IPS-18a (cell line): ENCODE data around the gene HPS1.
A peak's percentile ranks its signal among the peaks of the same experiment; 100 is the strongest.

ENCODE experiments used
- H3K27ac ChIP-seq: one replicate; pipeline ENCODE4 v1.5.1; 2013; ENCODE audit warnings: low read length
- H3K27me3 ChIP-seq: one replicate; pipeline ENCODE4 v1.6.1; 2013; ENCODE audit warnings: mild to moderate bottlenecking, low read length; ENCODE audit not compliant: control insufficient read depth, insufficient read depth
- H3K36me3 ChIP-seq: one replicate; pipeline ENCODE4 v1.6.1; 2013; ENCODE audit warnings: low read depth, low read length; ENCODE audit not compliant: control insufficient read depth
- H3K4me1 ChIP-seq: one replicate; pipeline ENCODE4 v1.6.1; 2013; ENCODE audit warnings: low read depth, low read length; ENCODE audit not compliant: control insufficient read depth
- H3K4me3 ChIP-seq: one replicate; pipeline ENCODE4 v1.5.1; 2013; ENCODE audit warnings: low read length
- H3K9ac ChIP-seq: one replicate; pipeline ENCODE4 v1.6.1; 2013; ENCODE audit warnings: mild to moderate bottlenecking, low read length, moderate library complexity
- H3K9me3 ChIP-seq: one replicate; pipeline ENCODE4 v1.6.1; 2013; ENCODE audit warnings: low read depth, low read length; ENCODE audit not compliant: control insufficient read depth

HPS1 gene

DNA sequence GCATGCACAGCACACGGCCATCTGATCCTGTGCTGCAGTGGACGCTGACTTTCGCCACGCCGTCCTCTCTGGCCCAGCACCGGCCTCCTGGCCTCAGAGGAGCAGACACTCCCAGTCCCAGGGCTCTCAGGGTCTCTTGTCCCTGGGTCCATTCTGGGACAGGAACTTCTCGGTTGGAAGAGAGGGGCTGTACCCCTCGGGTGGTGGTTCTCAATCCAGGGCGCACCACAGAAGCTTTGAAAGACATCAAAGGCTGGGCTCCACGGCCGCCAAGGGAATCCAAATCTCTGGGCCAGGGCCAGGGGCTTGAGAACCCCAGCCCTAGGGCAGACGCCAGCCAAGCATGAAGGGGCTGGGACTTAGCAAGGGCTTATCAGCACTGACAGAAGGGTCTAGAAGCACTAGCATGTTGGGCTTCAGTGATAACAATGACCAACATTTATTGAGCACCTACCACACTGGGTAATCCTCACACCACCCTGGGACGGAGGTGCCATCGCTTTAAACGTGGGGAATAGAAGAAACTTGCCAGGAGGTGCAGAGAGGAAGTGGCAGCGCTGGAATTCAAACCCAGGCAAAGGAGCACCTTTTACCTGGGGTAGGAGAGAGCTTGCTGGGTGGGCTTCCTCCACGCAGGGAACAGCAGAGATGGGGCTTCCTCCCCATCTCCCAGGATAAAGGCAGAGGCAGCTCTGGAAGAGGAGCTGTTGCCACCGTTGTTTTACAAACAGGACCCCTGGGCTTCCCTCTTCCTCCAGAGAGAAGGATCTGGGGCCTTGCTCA, 29.9 kb downstream of the HPS1 start:
- H3K4me3 ChIP-seq: no peak overlapping the region
- peaks cover 9% of the 10 kb centered on the region for H3K36me3 ChIP-seq
- no peaks in the 10 kb centered on the region for H3K9me3 ChIP-seq
- H3K27ac ChIP-seq: no peak overlapping the region
- H3K4me1 ChIP-seq: peaks cover 11% of the 10 kb centered on the region
- H3K27me3 ChIP-seq: no peaks in the 10 kb centered on the region
- no peak overlapping the region for H3K9ac ChIP-seq

DNA sequence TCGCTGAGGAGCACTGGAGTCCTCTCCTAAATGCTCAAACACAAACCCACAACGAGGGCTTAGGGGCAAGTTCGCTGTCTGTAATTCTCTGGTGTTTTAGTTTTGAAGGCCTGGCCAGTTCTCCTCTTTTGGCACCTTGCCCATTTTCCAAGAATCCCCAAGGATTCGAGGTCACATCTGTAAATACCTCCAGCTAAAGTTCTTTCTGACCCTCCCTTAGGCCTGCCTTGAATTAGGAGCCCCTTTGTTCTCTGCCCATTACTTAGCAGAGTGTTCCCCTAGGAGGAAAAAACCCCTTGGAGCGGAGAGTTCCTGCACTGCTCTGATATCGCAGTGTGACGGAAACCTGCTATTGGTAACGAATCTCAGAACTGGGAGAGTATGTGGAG, 31.0 kb downstream of the HPS1 start:
- Histone ChIP-seq H3K4me3 (no peak overlapping the region), H3K36me3 (peaks cover 9% of the 10 kb centered on the region), H3K4me1 (peaks cover 11% of the 10 kb centered on the region), H3K27ac (no peak overlapping the region), H3K27me3 (no peaks in the 10 kb centered on the region), H3K9me3 (no peaks in the 10 kb centered on the region), H3K9ac (no peak overlapping the region)

DNA sequence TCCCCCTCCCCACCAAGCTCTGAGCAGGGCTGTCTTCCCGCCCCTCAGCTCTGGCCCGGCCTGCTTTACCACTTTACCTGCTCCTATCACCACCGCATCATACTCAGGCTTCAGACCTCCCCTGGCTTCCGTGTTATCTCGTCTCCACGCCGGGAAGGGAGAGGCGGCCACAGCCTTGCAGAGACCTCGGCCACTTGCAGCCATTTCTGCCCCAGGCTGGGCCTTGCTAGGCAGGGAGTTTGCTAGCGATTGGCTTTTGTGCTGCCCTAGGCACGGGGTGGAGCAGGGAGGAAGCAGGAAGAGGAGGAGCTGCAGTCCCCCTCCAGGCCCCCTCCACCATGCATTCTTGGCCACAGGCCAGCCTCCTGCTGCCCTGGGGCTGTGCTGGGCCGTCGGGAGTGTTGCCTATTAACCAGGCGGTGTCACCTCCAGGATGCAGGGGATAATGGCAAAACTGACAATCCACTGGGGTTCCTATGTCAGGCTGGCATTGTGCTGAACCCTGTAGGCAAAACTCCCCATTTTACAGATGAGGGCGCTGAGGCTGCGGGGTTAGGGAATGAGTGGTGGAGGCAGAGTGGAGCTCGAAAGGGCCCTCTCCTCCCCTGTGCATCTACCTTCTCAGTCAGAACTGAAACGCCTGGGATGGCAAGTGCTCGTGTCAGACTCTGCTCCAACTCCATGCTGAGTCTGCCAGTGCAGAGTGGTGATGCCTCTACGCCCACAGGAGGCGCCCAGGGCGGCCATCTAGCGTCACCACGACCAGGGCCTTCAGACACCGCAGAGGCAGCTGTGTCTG, 31.6 kb downstream of the HPS1 start, which contains the start of gene PYROXD2:
Gene PYROXD2, minus strand, starts transcription at position 251 of the 799 bp plus-strand sequence. Its CDS starts 47 bp downstream, at position 204.
- Histone ChIP-seq H3K27me3 (no peaks in the 10 kb centered on the region), H3K4me1 (peaks cover 11% of the 10 kb centered on the region), H3K9me3 (no peaks in the 10 kb centered on the region), H3K4me3 (peak within 1 kb of the TSS; percentile 54), H3K36me3 (peaks cover 9% of the 10 kb centered on the region), H3K27ac (no peak within 1 kb of the TSS), H3K9ac (peak within 1 kb of the TSS; percentile 40)

DNA sequence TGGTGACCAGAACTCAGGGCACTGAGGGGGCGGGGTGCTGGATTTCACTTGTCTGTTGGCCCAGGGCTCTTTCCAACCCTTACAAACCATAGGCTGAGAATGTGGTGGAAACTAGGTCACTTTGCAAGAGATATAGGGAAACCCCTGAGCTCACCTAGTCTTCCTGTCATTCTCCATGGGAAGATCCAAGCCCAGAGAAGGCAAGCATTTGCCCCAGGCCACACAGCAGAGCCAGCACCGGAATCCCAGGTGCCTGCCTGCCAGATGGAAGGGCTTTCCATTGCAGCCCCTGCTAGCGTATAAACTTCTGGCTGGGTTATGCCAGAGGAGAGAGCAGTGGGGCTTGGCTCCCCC, 32.2 kb downstream of the HPS1 start:
- Histone ChIP-seq H3K36me3 (peaks cover 7% of the 10 kb centered on the region), H3K9ac (peak overlapping the region; percentile 40)

DNA sequence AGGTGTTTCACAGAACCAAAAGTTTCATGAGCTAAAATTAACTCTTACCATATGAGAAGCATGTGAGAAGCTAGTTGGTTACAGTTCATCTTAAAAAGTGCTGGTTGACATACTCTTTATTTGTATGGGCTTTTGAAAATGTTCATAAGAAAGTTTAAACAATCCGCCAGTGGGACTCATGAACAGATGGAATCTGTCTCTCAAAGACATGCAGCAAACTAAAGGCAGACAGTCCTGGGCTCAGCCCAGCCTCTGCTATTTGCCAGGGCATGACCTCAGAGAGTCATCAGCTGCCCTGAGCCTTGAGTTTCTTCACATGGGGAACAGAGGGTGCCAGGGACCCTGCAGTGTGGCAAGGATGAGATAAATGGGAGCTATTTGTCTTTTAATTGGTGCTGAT, 35.0 kb downstream of the HPS1 start:
- Histone ChIP-seq H3K9me3 (no peaks in the 10 kb centered on the region), H3K4me3 (no peak overlapping the region), H3K27me3 (no peaks in the 10 kb centered on the region), H3K27ac (no peak overlapping the region), H3K4me1 (peaks cover 11% of the 10 kb centered on the region), H3K9ac (no peak overlapping the region), H3K36me3 (no peaks in the 10 kb centered on the region)

More for the DNA sequence above, 32.2 kb downstream of the HPS1 start:
- Histone ChIP-seq H3K27me3 (no peaks in the 10 kb centered on the region), H3K27ac (no peak overlapping the region), H3K4me1 (peaks cover 11% of the 10 kb centered on the region), H3K9me3 (no peaks in the 10 kb centered on the region), H3K4me3 (peak overlapping the region; percentile 54)

DNA sequence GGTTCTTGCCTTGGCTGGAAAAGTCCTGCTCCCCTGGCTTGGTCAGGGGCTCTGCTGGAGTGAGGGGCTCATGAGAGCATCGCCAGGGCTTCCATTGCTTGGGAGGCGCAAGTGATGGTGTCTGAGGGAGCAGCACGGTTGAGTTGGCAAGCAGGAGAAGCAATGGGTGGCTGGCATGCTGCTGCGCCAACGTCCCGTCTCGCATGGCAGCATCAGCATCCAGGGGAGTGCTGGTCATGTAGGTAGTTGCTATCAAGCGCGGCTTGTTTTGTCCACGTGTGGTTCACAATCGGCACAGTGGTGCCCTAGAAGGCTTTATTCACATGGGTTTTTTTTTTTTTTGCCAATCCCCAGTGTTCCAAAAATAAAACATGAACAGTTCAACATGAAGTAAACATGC, 35.6 kb downstream of the HPS1 start:
- Histone ChIP-seq H3K4me3 (no peak overlapping the region), H3K36me3 (no peaks in the 10 kb centered on the region), H3K9ac (no peak overlapping the region), H3K9me3 (no peaks in the 10 kb centered on the region), H3K4me1 (peaks cover 11% of the 10 kb centered on the region), H3K27me3 (no peaks in the 10 kb centered on the region), H3K27ac (no peak overlapping the region)

DNA sequence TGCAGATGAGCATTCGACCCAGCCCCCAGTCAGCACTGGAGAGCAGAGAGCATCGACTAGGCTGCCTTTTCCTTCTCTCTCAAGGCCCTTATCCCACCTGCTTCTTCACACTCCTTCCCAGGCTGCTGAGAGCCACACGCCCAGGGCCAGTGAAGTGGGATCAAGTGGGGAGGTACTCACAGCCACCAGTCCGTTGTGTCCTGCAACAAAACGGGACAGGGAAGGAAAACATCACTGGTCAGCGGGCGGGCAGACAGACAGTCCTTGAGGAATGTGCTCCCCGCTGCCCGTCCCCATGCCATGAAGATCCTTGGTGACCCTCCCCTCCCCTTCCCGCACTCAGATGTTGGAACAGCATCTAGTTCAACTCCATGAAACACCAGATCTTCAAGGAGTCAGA, 36.0 kb downstream of the HPS1 start:
- no peaks in the 10 kb centered on the region for H3K36me3 ChIP-seq
- H3K27ac ChIP-seq: no peak overlapping the region
- peaks cover 11% of the 10 kb centered on the region for H3K4me1 ChIP-seq
- no peak overlapping the region for H3K9ac ChIP-seq
- no peaks in the 10 kb centered on the region for H3K9me3 ChIP-seq
- H3K4me3 ChIP-seq: no peak overlapping the region
- H3K27me3 ChIP-seq: no peaks in the 10 kb centered on the region

DNA sequence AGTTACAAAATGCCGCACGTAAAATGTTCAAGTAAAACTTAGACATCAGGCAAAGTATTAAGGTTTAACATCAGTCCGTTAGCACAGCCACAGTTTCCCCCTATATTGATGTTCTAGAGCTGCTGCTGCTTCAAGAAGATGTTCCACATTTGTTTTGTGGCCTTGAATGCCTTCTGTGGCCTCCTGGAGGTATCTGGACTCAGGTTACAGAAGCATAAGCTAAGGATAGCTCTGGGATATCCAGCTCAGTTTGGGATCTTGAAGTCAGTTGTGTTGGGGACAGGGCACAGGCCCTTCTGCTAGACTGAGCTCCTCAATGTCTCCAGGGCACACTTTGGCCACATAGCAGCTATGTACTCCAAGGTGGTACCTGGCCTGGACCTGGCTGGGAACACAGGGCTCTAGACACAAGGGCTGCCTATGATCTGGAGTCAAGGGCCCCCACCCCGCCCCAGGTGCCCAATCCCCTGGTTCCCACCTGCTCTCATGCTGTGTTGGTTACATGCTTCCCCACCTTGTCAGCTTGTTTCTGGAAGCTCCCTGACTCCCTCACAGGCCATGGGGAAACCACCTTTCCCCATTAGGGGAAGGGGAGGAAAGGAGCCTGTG, 36.5 kb downstream of the HPS1 start:
- no peaks in the 10 kb centered on the region for H3K36me3 ChIP-seq
- H3K4me1 ChIP-seq: peaks cover 6% of the 10 kb centered on the region
- H3K27me3 ChIP-seq: no peaks in the 10 kb centered on the region
- no peak overlapping the region for H3K9ac ChIP-seq
- H3K4me3 ChIP-seq: no peak overlapping the region
- no peaks in the 10 kb centered on the region for H3K9me3 ChIP-seq
- no peak overlapping the region for H3K27ac ChIP-seq

DNA sequence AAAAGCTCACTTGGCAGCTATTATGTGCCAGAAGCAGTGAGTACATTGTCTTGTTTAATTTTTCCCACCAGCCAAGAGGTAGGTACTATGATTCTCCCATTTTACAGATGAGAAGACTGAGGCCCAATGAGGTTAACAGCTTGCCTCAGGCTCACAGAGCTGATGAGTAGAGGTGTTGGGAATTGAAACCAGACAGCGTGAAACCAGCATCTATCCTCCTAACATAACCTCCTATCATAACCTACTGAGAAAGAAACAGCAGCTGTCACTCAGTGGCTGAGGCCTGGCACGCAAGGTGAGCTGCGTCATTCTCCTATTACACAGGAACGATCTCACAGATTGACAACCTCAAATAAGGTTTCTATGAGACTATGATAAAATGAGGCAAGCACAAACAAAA, 37.9 kb downstream of the HPS1 start:
- no peaks in the 10 kb centered on the region for H3K27me3 ChIP-seq

DNA sequence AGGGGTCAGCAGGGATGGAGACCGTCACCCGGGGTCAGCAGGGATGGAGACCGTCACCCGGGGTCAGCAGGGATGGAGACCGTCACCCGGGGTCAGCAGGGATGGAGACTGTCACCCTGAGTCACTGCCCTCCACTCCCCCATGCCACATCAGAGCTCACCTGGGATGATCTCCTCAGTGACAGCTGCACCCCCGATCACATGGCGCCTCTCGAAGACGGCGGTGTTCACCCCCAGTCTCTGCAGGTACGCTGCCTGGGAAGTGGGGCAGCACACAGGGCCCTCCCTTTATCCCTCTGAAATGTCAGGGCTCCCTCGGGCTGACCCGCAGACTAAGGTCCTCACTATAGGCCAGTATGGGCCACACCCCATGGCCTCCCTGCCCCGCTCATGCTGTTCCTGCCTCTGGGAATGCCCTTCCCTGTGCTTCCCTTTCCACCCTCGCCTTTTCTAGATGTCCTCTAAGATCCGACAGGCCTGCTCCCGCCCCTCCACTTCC, 38.9 kb downstream of the HPS1 start:
- H3K4me1 ChIP-seq: no peaks in the 10 kb centered on the region
- no peaks in the 10 kb centered on the region for H3K36me3 ChIP-seq
- H3K27ac ChIP-seq: no peak overlapping the region
- no peaks in the 10 kb centered on the region for H3K27me3 ChIP-seq
- no peak overlapping the region for H3K4me3 ChIP-seq
- H3K9me3 ChIP-seq: no peaks in the 10 kb centered on the region
- H3K9ac ChIP-seq: no peak overlapping the region

More for the DNA sequence above, 37.9 kb downstream of the HPS1 start:
- H3K9ac ChIP-seq: no peak overlapping the region
- H3K9me3 ChIP-seq: no peaks in the 10 kb centered on the region
- no peaks in the 10 kb centered on the region for H3K4me1 ChIP-seq
- H3K36me3 ChIP-seq: no peaks in the 10 kb centered on the region
- H3K27ac ChIP-seq: no peak overlapping the region
- H3K4me3 ChIP-seq: no peak overlapping the region

DNA sequence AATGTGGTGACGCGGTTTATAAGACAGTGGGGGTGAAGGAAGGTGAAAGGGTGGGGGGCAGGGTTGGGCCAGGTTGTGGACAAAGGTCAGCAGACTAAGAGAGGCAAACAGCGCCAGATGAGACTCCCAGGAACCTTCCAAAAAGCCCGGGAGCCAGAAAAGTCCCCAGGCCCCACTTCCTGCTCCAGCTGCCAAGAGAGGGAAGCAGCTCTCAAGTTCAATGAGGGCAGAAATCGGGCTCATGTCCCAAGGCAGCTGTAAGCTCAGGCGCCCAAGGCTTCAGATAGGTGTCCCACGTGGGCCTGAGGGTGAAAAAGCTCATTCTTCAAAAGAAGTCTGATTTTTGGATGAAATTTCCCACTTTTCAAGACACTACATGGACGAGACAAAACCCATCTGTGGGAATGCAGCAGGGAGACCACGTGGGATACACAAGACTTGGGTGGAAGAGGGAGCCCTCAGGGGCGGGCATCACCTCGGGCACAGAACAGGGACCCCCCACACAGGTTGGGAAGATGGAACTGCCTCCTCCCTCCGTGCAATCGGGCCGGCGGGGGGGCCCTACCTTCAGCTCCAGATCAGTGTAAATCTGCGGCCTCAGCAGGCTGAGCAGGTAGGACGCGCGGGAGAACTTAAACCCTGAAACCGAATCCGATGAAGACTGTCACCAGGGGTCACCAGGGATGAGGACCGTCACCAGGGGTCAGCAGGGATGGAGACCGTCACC, 39.6 kb downstream of the HPS1 start:
- H3K4me1 ChIP-seq: no peaks in the 10 kb centered on the region
- no peaks in the 10 kb centered on the region for H3K27me3 ChIP-seq
- H3K4me3 ChIP-seq: no peak overlapping the region
- H3K9ac ChIP-seq: no peak overlapping the region
- H3K27ac ChIP-seq: no peak overlapping the region
- no peaks in the 10 kb centered on the region for H3K36me3 ChIP-seq
- H3K9me3 ChIP-seq: no peaks in the 10 kb centered on the region
